CD4-positive, alpha-beta T cell treated with Interleukin-15 for 4 hours (primary cell): ENCODE results near the gene DMRTC2.
"Not testable (repeated sequence)": the region's sequence is repeated elsewhere in the genome, so short reads cannot be mapped to it uniquely, and the experiment has no call there.

ENCODE experiments used
- DNase-seq: peaks from one replicate; pipeline ENCODE4 v3.0.0-alpha.2; 2020; ENCODE audit warnings: low spot score

The DMRTC2 gene

DNA sequence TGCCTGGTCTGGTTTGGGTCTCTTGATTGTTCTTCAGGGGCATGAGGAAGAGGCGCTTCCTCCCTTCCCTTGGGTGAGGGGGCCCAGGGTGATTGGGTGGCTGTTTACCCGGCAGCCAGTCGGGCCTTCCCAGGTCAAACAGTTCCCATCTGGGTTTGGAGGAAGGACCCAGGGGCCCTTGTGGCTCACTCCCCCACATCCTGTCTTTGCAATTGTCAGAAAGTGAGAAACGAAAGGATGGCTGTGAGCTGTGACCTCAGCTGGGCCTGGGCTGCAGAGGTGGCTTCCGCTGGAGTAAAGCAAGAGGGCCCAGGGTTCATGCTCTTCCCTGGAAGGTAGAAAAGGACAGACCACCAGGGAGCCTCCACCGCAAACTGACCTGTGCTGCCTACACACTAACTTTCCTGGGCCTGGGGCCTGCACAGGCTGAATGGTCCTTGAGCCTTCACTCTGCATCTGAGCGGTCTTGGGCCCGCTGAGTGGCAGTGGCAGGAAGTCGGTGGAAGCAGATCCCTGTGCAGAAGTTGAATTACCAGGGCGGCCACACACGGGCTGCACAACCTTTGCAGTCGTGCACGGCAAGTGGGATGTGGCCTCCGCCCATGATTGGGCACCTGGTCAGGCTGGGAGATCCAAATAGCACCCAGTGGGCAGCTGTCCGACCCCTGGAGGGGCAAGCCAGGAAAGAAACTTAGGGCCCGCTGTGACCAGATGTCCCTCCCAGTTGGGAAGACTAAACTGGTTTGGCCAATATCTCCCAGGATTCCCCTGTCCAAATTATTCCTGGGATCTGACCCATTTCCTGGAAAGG is 26.9 kb downstream of the DMRTC2 start:
- DNase-seq = peak; percentile 59

DNA sequence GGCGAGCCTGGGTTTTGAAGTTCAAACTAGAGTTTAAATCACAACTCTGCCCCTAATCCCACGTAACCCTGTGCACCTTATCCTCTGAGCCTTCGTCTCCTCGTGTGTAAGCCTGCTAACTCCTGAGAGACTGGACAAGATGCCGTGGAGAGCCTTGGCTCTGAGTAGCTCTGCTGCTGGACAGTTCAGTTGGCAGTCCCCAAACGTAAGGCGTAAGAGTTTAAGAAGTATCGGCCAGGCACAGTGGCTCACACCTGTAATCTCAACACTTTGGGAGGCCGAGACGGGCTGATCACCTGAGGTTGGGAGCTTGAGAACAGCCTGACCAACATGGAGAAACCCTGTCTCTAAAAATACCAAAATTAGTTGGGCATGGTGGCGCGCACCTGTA is 27.5 kb downstream of the DMRTC2 start:
- no peak for DNase-seq

DNA sequence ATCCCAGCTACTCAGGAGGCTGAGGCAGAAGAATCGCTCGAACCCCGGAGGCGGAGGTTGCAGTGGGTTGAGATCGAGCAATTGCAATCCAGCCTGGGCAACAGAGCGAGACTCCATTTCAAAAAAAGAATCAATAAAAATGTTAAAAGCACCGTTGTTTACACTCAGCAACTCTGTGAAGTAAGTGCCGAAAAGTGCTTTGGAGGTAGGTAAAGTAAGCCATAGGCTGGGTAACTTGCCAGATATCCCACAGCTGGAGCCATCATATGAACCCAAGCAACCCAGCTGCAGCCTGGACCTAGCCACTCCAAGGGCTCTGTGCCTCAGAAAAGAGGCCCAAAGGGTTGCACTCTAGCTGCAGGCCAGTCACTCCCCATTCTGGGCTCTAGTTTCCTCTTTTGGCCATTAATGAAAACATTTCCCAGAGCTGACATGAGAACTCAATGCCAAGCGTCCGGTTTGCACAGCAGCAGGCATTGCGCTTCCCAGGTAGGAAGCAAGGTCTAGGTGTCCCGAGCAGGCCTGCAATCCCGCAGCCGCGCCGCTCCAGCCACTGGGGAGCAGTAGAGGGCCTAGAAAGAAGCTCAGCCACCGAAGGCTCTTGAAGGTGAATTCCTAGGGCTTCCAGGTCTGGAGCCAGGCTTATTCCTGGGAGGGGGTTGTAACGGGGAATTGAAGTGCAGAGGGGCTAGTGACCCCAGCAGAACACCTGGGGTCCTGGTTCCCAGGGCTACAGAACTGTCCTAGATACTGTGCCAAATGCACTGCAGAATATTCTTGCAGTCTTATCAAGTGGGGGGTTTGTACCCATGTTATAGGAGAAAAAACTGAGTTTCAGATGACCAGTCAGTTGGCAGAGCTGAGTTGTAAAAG is 28.2 kb downstream of the DMRTC2 start:
- DNase-seq = peak; percentile 66

DNA sequence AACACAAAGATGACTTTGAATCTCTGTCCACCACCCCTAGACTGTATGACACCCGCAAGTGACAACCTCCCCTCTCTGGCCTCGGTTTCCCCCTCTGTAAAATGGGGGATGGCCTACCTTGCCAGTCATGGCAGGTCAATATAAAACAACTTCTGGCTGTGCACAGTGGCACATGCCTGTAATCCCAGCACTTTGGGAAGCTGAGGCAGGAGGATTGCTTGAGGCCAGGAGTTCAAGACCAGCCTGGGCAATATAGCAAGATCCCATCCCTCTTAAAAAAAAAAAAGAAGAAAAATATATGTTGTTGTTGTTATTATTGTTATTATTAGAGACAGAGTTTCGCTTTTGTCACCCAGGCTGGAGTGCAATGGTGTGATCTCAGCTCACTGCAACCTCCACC is 31.1 kb downstream of the DMRTC2 start:
- not testable (repeated sequence) for DNase-seq

DNA sequence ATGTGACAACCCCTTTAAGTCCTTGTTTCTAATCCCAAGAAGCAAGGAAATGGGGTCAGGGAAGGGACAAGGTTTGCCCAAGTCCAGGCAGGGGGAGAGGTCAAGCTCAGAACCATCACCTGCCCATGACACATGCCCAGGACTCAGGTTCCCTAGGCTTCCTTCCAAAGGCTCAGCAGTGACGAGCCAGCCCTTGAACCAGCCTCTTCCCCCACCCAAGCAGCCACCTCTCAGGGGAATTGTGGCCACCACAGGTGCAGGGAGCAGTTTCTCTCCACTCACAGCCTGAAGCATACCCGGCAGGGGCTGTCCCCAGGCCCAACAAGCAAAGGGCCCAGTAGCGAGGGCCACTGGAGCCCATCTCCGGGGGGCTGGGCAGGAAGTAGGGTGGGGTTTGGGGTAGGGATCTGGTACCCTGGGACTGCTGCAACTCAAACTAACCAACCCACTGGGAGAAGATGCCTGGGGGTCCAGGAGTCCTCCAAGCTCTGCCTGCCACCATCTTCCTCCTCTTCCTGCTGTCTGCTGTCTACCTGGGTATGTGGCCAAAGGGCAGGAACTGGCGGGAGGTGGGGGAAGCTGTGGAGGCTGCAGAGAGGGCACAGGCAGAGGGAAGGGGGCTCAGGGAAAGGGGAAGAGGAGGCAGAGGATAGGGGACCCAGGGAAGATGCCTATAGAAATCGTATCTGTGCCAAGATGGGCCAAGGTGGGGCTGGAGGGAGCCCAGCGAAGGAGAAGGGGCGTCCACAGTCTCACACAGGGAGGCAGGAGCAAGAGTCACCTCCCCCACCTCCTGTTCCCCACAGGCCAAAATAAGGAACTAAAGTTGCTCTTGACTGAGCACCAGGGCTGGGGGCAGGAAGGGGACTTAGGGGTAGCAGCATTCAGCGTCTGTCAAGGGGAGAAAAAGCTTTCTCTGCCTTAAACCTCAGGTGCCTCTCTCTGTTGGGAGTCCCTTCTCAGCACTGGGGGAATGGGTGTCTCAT is 32.3 kb downstream of the DMRTC2 start, which contains the start of gene CD79A:
CD79A (plus strand) TSS at position 433 of the 986 bp plus-strand sequence; CDS start at position 459, 26 bp downstream.
- no peak for DNase-seq

DNA sequence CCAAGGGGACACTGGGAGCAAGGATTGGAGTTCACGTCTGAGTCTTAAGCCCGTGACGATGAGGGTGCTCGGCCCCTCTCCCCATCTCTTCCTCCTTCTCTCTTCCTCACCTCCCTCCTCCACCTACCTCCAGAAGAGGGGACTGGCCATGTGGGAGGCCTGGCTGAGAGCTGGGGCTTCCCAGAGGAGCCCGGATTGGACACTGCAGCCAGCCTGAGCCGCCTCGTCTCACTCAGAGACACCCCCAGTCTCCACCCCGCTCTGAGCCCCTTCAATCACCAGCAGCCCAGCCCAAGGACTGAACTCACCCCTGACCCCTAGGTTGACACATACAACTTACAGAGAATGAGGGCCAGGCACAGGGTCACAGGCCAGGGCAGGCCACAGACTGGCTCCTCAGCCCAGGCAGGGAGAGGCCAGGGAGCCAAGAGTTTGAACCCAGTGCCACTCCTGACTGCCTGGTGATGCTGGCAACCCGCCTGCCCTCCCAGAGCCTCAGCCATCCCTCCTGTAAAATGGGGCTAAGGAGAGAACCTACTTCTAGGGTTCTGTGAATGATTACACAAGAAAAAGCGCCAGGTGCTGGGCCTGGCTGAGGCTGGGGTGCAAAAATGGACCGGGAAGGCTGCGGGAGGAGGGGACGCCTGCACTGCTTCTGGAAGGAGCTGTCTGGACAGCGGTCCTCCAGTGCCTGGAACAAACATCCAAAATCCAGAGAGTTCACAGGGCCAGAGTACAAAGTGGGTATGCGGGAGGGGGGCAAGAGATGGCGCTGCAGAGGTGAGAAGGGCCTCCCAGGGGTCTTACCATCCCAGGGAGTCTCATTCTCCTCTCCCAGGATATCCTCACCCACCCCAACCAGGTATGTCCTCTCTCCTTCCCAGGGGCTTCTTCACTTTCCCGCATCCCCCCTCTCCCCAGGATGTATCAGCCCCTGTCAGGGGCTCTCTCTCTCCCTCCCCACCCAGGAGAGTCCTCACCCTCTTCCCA is 33.4 kb downstream of the DMRTC2 start:
- no peak for DNase-seq

DNA sequence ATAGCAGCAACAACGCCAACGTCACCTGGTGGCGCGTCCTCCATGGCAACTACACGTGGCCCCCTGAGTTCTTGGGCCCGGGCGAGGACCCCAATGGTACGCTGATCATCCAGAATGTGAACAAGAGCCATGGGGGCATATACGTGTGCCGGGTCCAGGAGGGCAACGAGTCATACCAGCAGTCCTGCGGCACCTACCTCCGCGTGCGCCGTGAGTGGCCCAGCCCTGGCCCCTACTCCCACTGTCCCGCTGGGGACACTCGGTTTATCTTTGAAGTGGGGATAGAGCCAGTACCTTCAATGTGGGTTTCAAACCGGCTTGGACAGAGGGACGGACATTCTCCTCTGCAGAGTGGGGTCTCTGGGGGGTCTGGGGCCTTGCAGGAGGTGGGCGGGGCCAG is 34.2 kb downstream of the DMRTC2 start:
- no peak for DNase-seq

DNA sequence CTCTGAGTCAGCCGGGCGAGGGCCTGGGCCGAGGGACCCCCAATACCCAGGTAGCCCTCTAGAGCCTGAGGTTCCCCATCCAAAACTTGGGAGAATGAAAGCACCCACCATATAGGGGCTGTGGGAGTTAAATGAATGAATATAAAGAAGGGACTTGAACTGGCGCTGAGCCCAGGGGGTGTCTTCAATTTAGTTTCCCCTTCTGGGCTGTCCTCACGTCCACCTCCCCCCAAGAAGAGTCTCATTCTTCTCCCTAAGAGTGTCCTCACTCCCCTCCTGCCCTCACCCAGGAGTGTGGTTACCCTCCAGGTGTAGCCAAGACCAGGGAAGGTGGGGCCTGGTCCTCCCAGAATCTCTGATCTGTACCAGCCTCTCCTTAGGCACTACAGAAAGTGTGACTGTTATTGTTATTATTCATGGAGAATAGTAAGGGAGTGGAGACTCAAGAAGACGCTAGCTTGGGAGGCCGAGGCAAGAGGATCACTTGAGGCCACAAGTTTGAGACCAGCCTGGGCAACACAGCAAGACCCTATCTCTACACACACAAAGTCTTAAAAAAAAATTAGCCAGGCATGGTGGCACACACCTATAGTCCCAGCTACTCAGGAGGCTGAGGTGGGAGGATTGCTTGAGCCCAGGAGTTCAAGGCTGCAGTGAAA is 35.0 kb downstream of the DMRTC2 start:
- DNase-seq = no peak

DNA sequence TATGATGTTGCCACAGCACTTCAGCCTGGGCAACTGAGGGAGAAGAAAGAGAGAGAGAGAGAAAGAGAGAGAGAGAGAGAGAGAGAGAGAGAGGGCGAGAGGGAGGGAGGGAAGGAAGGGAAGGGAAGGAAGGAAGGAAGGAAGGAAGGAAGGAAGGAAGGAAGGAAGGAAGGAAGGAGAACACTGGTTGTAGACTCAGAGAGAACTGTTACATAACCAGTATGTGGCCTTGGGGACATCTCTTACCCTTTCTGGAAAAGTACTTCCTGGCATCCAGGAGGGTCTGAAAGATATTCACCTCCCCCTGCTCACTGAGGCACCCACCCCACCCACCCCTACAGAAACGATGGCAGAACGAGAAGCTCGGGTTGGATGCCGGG is 35.5 kb downstream of the DMRTC2 start:
- no peak for DNase-seq

DNA sequence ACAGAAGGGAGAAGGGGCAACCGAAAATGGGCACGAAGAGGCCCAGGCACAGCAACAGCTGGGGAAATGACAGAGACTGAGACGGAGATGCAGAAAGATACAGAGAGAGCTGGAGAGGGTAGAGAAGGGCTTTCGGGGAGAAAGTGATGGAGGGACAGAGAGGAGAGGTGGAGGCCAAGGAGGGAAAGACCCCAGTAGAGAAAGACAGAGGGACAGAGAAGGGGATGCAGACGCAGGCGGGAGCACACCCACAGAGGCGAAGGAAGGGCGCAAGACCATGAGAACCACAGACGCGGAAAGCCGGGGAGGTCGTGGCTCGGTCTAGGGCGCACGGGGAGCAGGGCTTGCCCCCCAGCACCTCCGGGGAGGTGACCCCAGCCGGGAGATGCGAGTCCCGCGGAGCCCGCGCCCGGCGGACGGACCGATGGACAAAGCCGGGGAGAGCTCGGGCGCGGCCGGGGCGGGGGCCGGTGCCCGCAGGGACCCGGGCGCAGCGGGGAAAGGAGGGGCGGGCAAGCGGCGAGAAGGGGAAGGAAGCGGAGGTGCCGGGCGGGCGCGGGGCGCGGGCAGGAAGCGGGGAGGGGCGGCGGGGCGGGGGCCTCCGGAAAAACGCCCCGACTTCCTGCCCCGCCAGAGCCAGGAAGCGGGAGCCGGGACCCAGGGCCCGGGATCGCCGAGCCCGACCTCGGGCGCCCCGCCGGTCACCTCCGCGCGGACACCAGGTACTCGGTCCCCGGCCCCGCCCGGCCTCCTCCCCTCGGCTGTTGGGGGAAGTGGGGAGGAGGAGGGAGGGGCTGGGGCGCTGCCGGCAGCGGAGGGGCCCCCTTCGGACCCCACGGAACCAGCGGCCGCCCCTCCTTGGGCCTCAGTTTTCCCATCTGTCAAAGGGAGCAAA is 38.0 kb downstream of the DMRTC2 start, which contains the start of gene ARHGEF1:
ARHGEF1 (plus strand) TSS at position 617 of the 895 bp plus-strand sequence. CDS start 4,899 bp downstream, outside the sequence.
- DNase-seq = peak; percentile 48

DNA sequence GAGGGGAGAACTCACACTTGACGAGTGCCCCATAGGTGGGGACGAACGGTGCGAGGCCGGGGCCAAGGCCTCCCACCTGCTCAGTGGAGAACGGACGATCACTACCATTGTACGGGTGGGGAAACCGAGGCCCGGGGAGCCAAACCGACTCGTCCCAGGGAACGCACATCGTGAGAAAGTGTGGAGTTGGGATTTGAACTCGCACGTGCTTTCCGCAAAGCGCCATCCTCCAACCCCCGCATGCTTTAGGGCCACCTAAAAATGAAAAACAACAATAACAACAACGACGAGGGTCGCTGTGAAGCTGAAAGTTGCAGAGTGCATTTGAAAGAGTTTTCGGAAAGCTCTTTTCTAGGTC is 38.6 kb downstream of the DMRTC2 start:
- no peak for DNase-seq

DNA sequence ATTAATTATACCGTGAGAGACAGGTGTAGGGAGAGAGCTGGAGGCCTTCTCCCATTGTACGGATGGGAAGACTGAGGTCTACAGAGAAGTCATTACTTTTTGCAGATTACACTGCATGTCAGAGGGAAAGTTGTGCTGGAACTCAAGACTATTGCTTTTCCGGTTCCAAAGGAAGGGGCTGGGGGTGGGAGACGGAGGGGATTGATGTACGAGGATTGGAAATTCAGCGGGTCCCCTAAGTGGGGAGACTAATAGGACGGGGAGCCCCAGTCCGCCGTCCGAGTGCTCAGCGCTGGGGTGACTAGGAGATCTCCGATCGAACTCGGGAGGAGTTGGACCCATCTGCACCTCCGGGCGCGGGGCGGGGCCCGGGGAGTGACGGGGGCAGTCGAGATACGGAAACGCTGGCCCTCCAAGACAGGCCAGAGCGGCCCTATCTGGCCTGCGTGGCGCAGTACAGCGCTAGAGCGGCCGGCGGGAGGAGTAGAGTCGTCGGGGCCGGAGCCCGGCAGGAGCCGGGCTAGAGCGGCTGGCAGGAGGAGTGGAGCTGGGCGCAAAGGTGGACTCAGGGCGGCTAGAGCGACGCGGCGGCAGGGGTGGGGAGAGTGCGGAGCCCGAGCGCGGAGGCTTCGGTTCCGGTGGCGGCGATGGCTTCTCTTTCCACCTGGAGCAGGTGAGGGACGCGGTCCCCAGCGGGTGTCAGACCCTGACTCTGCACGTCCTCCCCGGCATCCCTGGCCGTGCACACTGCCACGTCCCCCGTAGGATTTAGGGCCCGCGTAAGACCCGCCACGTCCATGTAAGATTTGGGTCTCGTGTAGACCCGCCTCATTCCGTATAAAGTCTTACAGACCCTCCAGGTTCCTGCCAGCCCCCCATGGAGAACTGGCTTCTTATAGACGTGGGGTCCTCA is 39.2 kb downstream of the DMRTC2 start:
- peak; percentile 95 for DNase-seq

DNA sequence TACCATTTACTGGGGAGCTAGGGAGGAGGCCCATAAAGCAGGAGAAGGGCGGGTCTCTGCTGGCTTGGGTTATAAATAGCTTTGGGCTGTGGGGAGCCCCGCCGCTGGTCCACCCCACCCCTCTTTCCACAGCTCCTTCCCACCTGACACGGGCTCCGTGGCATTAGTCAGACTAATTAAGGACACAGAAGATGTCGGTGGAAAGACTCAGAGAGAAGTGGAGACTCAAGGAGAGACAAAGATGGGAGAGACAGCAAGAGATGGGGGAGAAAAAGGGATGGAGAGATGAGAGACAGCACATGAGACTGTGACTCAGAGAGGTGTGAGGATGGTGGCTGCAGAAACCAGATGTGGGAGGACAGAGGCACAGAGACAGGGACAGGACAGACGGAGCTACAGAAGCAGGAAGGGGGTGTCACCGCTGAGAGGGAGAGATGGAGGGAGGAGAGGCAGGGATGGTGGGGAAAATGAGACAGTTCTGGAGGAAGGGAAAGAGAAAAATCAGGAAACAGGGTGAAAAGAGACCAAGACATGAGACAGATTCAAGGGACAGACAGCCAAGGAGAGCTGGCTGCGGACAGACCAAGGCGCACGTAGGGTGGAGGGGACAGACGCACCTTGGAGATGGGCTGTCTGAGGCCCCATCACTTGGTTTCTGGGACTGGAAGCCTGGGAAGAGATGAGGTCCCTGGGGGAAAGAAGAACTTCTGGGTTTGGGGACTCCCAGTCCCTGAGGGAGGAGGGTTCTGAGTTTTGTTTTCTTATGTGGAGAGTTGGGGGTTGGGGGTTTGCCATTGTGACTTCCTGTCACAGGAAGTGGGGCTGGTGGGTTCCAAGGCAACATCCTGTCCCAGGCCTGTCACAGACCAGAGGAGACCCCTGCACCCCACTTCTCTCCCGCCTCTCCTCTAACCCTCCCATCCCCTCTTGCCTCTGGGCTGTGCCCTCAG is 42.2 kb downstream of the DMRTC2 start:
- DNase-seq = peak; percentile 70

DNA sequence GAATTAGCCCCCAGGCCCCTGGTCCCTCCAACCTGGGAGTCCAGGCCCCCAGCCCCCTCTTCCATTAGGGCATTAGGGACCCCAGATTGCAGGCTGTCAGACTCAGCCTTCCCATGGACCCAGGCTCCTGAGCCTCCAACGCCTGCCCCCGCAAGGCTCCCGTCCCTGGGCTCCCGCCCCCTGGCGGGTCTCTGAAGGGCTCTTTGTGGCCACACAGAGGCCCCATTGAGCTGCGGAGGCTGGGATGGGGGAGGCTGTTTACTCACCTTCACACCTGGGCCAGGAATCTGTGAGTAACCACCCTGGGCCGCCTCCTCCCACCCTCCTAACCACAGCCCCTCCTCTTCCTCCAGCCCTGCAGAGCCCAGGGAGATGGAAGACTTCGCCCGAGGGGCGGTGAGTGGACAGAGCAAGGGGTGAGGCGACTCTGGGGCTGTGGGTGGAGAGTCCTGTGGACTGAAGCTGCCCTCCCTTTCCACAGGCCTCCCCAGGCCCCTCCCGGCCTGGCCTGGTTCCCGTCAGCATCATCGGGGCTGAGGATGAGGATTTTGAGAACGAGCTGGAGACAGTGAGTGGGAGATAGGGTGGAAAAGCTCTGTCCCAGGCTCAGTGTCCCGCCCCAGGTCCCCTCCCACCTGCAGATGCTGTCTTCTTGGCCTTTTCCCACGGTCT is 43.0 kb downstream of the DMRTC2 start:
- DNase-seq = peak; percentile 88

DNA sequence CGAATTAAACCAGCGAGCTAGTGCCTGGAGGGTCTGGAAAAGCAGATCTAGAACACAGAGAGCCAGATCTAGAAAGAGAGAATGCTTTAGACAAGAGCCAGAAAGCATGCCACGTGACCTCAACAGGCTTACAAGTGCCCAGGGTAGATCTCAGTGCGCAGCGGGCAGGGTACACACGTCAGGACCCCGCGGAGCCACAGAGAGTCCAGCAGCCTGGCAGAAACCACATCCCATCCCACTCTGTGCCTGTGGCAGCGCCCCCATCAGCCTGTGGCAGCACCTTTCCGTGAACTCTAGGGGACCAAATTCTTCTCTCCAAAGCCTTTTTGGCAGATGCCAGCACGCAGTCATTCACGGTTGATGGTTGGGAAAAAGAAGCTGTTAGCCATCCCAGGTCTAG is 44.1 kb downstream of the DMRTC2 start:
- DNase-seq = no peak

DNA sequence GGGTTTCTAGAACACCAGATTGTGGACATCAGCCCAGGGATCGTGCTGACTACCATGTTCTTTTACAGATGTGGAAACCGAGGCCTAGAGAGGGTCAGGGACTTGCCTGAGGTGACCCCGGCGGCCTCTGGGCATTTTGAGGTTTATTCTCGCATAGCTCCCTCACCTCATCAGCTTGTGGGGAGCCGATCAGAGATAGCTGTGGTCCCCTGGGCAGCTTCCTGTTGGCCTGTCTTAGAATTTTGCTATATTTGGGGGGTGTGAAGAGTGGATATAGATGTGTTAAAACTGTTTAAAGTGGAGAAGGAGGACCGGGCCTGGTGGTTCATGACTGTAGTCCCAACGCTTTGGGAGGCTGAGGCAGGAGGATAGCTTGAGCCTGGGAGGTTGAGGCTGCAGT is 45.1 kb downstream of the DMRTC2 start:
- no peak for DNase-seq
